ENCODE measurements around the gene FKBP9.
"Not testable (repeated sequence)": the region's sequence is repeated elsewhere in the genome, so short reads cannot be mapped to it uniquely, and the experiment has no call there.

The FKBP9 gene, protein sequence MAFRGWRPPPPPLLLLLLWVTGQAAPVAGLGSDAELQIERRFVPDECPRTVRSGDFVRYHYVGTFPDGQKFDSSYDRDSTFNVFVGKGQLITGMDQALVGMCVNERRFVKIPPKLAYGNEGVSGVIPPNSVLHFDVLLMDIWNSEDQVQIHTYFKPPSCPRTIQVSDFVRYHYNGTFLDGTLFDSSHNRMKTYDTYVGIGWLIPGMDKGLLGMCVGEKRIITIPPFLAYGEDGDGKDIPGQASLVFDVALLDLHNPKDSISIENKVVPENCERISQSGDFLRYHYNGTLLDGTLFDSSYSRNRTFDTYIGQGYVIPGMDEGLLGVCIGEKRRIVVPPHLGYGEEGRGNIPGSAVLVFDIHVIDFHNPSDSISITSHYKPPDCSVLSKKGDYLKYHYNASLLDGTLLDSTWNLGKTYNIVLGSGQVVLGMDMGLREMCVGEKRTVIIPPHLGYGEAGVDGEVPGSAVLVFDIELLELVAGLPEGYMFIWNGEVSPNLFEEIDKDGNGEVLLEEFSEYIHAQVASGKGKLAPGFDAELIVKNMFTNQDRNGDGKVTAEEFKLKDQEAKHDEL

DNA sequence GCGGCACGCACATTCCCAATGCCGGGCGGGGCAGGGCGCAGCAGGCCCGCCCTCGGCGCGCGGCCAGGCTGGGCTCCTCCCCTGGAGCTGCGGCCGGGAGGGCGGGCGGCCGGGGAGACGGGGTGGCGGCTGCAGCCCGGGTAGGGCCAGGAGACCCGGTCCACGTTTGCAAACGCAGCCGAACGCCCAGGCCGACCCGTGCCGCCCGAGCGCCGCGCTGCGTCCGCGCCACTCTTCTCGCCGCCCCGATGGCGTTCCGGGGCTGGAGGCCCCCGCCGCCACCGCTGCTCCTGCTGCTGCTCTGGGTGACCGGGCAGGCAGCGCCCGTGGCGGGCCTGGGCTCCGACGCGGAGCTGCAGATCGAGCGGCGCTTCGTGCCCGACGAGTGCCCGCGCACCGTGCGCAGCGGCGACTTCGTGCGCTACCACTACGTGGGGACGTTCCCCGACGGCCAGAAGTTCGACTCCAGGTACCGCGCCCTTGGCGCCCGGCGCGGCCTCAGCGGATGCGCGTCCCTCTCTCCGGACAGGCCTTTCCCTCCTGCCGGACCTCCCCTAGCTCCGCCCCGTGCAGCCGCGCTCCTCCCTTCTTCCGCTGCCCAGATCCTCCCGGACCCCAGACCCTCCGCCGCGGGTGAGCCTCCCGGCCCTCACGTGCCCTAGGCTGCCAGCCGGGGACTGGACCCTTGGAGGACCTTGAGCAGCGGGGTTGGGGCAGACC is at the start of gene FKBP9:
Gene FKBP9, plus strand, starts transcription at position 115 of the 720 bp plus-strand sequence. Its CDS starts 134 bp downstream, at position 249.
- DNase-seq = peak; percentile 75

DNA sequence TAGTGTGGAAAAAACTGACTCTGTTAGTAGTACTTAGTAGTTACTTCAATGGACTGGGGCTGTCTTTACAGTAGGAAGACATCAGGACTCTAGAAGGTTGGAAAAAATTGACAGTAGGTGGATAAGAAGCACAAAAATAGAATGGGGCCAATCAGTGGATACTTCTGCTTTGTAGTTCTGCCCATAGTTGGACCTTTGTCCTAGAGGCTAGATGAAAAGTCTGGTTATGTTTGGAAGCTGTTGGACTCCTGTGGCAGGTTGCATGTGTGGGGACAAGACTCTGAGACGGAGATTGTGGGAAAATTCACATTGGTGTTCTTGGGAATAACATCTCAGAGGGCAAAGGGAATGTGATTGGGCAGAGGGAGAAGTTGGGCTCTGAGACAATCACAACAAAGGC is 47.0 kb upstream of the FKBP9 start:
- no peak for DNase-seq

GRCh38 chr7:32914184-32914583 is 43.1 kb upstream of the FKBP9 start:
- no peak for DNase-seq

- no peak for DNase-seq
Measured at GRCh38 chr7:32915041-32915536, 42.2 kb upstream of the FKBP9 start.

GRCh38 chr7:32916006-32916405 is 41.2 kb upstream of the FKBP9 start:
- DNase-seq = no peak

DNA sequence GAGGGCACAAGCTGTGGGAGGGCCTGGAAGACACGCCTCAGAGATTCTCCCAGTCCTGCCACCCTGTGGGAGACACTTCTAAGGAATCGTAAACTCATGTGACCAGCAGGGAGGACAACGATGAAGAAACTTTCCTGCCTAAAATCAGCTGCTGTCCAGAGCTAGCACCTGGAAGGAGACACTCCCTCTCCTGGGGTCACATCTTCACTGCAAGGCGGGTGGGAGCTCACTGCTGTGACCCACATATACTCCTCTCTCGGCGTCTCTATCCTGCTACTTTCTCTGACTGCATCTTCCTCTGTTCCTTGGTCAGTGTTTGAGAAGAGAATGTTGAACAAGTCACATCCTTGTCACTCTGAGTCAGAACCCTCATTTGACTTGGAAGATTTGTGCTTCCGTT is 40.2 kb upstream of the FKBP9 start:
- DNase-seq = not testable (repeated sequence)

DNA sequence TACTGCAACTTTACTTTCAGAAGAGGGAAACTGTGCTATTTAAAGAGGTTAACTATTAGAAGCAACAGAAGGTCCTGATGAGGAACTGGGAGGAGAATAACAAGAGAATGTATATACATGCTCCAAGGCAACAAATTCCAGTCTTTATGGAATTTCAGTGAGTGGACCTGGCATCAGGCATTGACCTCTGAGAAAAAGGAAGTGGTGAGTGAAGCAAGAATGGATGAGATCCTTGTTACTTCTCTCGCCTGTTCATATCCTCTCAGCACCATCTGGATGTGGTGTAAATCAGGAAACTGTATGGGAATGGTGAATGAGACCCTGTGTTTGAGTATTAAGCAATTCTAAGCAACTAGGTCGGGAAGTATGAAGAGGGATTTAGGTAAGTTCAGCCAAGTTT is 35.3 kb upstream of the FKBP9 start:
- no peak for DNase-seq

- no peak for DNase-seq
Measured at GRCh38 chr7:32928785-32929298, 28.4 kb upstream of the FKBP9 start.

DNA sequence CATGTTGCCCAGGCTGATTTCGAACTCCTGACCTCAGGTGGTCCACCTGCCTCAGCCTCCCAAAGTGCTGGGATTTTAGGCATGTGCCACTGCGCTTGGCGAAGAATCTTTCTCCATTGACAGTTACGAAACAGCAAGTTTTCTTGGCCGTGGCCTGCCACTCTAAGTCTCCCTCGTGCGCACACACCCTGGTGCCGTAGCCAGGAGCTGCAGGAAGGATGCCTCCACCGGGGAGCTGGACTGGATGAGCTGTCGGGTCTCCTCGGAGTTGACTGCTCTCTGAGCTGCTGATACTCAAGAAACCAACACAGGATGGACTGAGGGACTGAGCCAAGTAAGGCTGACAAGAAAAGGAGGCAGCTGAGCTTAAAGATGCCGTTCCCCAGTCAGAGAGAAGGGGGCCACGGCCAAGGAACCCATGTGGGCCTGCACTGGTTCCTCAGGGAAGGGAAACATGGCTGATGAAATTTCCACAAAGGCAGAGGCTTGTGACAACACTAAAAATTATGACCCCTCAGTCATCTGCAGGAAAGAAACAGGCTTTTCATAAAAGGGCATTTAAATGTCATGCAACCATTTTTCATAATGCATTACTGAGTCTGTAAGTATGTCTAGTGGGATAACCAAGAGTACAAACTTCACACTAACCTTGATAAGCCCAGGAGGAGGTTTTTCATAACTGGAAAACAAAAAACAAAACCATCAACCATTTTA is 27.7 kb upstream of the FKBP9 start:
- DNase-seq = no peak

DNA sequence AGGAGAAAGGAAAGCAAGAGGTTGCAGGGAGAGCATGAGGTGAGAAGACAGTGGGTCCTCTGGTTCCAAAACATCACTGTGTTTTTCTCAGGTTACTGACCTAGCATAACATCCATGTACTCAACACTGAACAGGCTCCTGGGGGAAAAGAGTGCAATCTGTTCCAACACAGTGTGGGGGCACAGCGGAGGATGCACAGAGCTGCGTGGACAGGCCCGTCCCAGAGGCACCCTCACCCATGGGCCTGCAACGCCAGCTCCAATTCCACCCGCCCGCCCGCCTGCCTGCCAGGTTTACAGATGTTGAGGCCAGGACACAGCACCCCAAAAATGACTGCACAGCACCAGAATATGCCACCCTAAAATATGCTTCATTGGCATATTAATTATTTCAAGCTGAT is 26.9 kb upstream of the FKBP9 start:
- no peak for DNase-seq

- DNase-seq = no peak
Measured at GRCh38 chr7:32935558-32935957, 21.7 kb upstream of the FKBP9 start.

GRCh38 chr7:32936689-32937088 is 20.6 kb upstream of the FKBP9 start:
- DNase-seq = no peak

GRCh38 chr7:32937344-32938174 is 19.7 kb upstream of the FKBP9 start:
- DNase-seq = no peak

GRCh38 chr7:32941181-32941580 is 16.1 kb upstream of the FKBP9 start:
- no peak for DNase-seq

- no peak for DNase-seq
Measured at GRCh38 chr7:32941681-32942414, 15.4 kb upstream of the FKBP9 start.

DNA sequence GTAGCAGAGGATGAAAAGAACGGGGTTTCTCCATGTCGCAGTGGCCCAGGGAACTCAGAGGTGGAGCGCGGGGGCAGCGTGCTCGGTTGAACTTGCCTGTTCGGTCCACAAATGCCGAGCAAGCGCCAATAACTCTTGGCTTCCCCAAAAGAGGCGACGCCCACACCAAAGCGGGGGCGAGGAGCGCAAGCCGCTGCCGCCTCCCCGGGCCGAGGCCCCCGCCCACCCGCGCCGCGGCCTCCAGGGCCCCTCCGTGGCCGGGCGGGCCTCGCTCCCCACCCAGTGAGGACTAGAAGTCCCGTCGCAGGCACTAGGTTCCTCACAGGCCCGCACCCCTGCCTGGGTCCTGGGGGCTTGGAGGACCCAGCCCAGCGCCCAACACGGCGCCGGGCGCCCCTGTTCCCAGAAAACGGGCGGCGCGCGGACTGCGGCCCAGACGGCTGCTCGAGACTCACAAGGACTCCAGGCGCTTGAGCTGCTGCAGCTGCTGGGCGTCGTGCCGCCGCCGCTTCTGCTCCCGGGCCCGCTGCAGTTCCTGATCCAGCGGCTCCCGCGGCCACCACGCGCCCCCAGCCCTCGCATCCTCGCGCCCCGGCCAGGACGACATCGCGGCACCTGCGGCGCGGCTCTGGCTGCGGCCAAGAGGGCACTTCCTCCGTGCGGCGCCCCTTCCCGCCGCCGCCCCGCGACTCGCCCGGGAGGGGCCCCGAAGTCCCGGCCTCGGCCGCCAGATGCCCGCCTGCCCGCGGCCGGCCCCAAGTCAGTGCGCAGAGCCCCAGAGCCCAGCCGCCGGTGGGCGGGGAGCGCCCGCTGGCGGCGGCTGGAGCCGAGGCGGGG is 14.6 kb upstream of the FKBP9 start:
- DNase-seq = peak; percentile 50

DNA sequence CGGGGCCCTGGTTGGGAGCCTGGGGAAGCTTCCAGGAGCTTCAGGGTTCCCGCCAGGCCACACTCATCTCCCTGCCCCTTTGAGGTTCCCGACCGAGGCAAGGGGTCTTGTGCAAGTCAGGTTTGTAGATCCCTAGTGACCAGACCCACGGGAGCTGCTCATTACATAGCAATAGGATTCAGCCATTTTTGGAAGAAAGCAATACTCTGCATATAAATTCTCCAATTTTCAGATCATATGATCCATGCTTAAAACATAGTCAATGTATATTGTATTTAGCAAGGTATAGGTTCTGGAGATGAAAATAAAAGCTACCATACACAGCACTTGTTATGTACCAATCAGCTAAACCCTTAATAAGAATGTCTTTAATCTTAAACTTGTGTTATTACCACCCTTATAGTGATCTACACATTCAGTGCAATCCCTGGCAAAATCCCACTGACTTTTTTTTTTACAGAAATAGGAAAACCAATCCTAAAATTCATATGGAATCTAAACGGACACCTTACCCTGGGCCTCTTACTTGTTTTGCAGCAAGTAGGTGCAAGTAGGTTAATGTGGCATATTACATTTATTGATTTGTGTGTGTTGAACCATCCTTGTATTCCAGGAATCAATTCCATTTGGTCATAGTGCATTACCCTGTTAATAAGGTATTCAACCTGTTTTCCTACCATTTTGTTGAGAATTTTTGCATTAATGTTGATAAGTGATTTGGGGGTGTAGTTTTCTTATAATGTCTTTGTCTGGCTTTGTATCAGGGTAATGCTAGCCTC is 13.8 kb upstream of the FKBP9 start:
- DNase-seq = no peak

DNA sequence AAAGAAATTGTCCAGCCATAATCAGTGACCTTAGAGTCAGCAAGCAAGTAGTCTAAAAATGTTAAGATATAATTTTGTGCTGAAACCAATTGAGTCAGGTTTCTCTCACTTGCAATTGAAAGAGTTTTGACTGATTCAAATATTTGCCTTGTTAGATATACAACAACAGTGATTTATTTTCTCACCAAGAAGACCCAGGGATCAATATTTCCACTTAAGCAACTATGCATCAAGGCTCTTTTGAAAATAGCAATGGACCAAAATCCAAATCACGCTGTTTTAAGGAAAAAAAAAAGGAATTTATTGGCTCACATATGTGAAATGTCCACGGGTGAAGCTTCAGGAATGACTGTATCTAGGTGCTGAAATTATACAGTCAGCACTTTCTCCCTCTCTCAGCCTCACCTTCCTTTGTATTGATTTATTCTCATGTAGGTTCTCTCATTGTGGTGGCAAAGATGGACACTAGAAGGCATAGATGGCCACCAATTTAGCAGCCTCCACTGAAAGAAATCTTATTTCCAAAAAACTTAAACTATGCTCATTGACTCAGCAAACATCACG is 9.7 kb upstream of the FKBP9 start:
- no peak for DNase-seq

- no peak for DNase-seq
Measured at GRCh38 chr7:32948202-32948601, 9.0 kb upstream of the FKBP9 start.
